ENCODE measurements around the gene ZCWPW2. TPM values are rescaled to one million over a fixed set of nuclear protein-coding genes. Genes with fewer than 3 reads are reported as not detected.

ZCWPW2 gene
- total RNA-seq, 2 experiments from 2014 or later: 0.27 to 0.28 TPM

DNA sequence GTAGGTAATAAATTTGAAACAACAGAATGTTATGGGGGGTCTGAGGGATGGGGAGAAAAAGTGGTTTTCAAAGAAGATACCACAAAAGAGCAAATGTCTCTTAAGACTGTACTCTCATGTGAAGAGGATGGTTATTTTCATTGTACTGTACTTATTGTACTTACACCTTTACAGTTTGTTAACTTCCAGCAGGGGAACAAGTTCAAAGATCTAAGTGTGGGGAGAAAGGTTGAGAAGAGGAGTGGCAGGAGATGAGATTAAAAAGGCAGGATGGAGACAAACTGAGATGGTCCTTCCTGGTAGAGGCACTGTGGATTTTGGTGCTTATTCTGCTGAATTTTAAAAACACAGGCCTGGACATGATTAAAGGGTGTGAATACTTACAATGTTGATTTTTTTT lies 5.4 kb upstream of the ZCWPW2 start:
- H3K9me3 Mint-ChIP-seq: no peaks in the 10 kb centered on the region
- intact Hi-C loops (cut with DNase I, micrococcal nuclease): loop anchor here (5.0 to 10.0 kb wide), 2 partner anchors 978 to 981 kb away; partner anchors contain the start of gene NEK10 (in 1 of the 2)
- no peak overlapping the region for H3K4me3 ChIP-seq (ENCODE audit: low read length)
- peaks cover 61% of the 10 kb centered on the region for H3K4me1 Mint-ChIP-seq (ENCODE audit: low read depth)
- H3K27ac ChIP-seq (ENCODE audit: low read depth in 1 of 2, low read length in 2 of 2): no peak overlapping the region
- peaks cover 25% of the 10 kb centered on the region for H3K36me3 Mint-ChIP-seq (ENCODE audit: low read depth)
- H3K27me3 ChIP-seq (ENCODE audit: control insufficient read depth in 1 of 2, insufficient read depth in 2 of 2, low read length in 2 of 2): no peaks in the 10 kb centered on the region
- DNase-seq (no peak), ATAC-seq (ENCODE audit: poor library complexity) (no peak)
- no peak overlapping the region for H3K4me3 Mint-ChIP-seq
- H3K27ac Mint-ChIP-seq: no peak overlapping the region
- H3K9me3 ChIP-seq (ENCODE audit: control insufficient read depth in 1 of 2, insufficient read depth in 1 of 2, low read length in 2 of 2): no peaks in the 10 kb centered on the region
- ChIA-PET POLR2A (interaction anchor here (0.9 kb wide), 1 partner anchor 8 kb away, joined by 3 read pairs; no protein-coding TSS in a partner anchor), CTCF (interaction anchor here (0.7 kb wide), 1 partner anchor 621 kb away, joined by 3 read pairs; the partner anchor contains the start of gene EOMES)
- TF ChIP-seq CTCF (IDR thresholded peaks at IDR 0.05): no peak
- no peaks in the 10 kb centered on the region for H3K27me3 Mint-ChIP-seq
- peaks cover 9% of the 10 kb centered on the region for H3K4me1 ChIP-seq (ENCODE audit: insufficient read depth, low read length)
- peaks cover 18% of the 10 kb centered on the region for H3K36me3 ChIP-seq (ENCODE audit: insufficient read depth, low read length)

GRCh38 chr3:28345690-28346089 lies 2.8 kb upstream of the ZCWPW2 start:
- no peak overlapping the region for H3K27ac ChIP-seq (ENCODE audit: low read depth in 1 of 2, low read length in 2 of 2)
- no peaks in the 10 kb centered on the region for H3K27me3 Mint-ChIP-seq
- peaks cover 17% of the 10 kb centered on the region for H3K4me1 ChIP-seq (ENCODE audit: insufficient read depth, low read length)
- no peaks in the 10 kb centered on the region for H3K27me3 ChIP-seq (ENCODE audit: control insufficient read depth in 1 of 2, insufficient read depth in 2 of 2, low read length in 2 of 2)
- peaks cover 3% of the 10 kb centered on the region for H3K36me3 ChIP-seq (ENCODE audit: insufficient read depth, low read length)
- intact Hi-C loops (cut with DNase I, micrococcal nuclease): loop anchor here (5.0 to 10.0 kb wide), 2 partner anchors 973 to 981 kb away; partner anchors contain the start of gene NEK10 (in 1 of the 2)
- peaks cover 28% of the 10 kb centered on the region for H3K36me3 Mint-ChIP-seq (ENCODE audit: low read depth)
- ChIA-PET CTCF (no interaction called here), POLR2A (no interaction called here)
- no peak for TF ChIP-seq CTCF (IDR thresholded peaks at IDR 0.05)
- DNase-seq (no peak), ATAC-seq (ENCODE audit: poor library complexity) (no peak)
- peaks cover 2% of the 10 kb centered on the region for H3K9me3 Mint-ChIP-seq
- peak overlapping the region; percentile 100 for H3K4me3 Mint-ChIP-seq
- no peak overlapping the region for H3K4me3 ChIP-seq (ENCODE audit: low read length)
- H3K9me3 ChIP-seq (ENCODE audit: control insufficient read depth in 1 of 2, insufficient read depth in 1 of 2, low read length in 2 of 2): no peaks in the 10 kb centered on the region
- peak overlapping the region; percentile 99 for H3K27ac Mint-ChIP-seq
- peaks cover 78% of the 10 kb centered on the region for H3K4me1 Mint-ChIP-seq (ENCODE audit: low read depth)

DNA sequence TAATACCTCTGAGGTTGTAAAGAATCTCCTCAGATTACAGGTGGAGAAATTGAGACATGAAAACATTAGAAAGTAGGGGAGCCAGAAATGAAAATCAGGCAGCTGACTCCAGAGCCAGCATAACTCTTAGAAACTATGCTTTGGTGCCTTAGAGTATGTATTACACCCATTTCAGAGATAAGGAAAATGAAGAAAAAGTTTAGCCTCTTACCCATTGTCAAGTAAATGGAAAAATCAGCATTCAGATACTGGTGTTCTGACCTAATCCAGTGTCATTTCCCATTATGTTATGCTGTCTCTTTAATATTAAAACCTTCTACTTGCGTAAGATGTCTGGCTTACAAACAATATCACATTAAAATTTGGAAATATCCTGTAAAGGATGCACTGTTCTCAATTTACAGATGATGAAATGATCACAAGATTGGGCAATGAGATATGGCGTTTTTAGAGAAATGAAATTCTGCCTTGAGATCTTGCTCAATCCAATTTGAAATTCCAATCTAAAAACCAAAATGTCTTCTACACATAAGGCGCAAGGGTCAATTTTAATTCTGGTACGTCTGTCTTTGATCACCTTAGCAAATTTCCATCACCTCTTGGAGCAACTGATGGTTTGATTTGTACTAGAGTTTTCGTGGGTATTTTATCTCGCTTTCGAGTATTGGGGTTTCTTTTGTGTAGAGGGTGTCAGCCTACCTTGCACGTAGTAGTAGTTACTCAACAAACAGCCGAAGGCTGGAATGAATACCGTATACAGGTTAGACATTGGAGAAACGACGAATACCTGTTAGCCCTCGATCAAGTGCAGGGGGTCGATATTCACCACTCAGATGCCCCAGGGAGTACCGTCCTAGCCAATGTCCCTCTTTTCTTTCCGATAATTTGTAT lies 902 bp upstream of the ZCWPW2 start:
- intact Hi-C loops (cut with DNase I, micrococcal nuclease): loop anchor here (2.0 to 10.0 kb wide), 4 partner anchors 107 to 983 kb away; partner anchors contain the start of genes SLC4A7 (in 2 of the 2), CMC1 (in 1 of the 2) and NEK10 (in 1 of the 2)
- peaks cover 2% of the 10 kb centered on the region for H3K9me3 Mint-ChIP-seq
- TF ChIP-seq CTCF (IDR thresholded peaks at IDR 0.05): no peak
- H3K36me3 ChIP-seq (ENCODE audit: insufficient read depth, low read length): peaks cover under 1% of the 10 kb centered on the region
- peaks cover 39% of the 10 kb centered on the region for H3K36me3 Mint-ChIP-seq (ENCODE audit: low read depth)
- H3K4me1 Mint-ChIP-seq (ENCODE audit: low read depth): peaks cover 66% of the 10 kb centered on the region
- CTCF ChIA-PET: interaction anchor here (0.9 to 2.1 kb wide), 7 partner anchors 9 to 978 kb away, joined by 3 to 7 read pairs (median 3); partner anchors contain the start of gene NEK10
- H3K27ac ChIP-seq (ENCODE audit: low read depth in 1 of 2, low read length in 2 of 2): peak overlapping the region; percentile 91 to 99
- peak overlapping the region; percentile 100 for H3K4me3 Mint-ChIP-seq
- ATAC-seq (ENCODE audit: poor library complexity) (no peak), DNase-seq (peak in 4 of 14 experiments; percentile 4 to 52 (median 37))
- peak overlapping the region; percentile 96 for H3K4me3 ChIP-seq (ENCODE audit: low read length)
- POLR2A ChIA-PET: interaction anchor here (1.0 to 2.8 kb wide), 11 partner anchors 8 to 866 kb away, joined by 3 to 28 read pairs (median 10); partner anchors contain the start of gene SLC4A7
- H3K27ac Mint-ChIP-seq: peak overlapping the region; percentile 99
- peaks cover 17% of the 10 kb centered on the region for H3K4me1 ChIP-seq (ENCODE audit: insufficient read depth, low read length)
- no peaks in the 10 kb centered on the region for H3K27me3 ChIP-seq (ENCODE audit: control insufficient read depth in 1 of 2, insufficient read depth in 2 of 2, low read length in 2 of 2)
- peaks cover 0 to under 1% of the 10 kb centered on the region in 2 experiments for H3K9me3 ChIP-seq (ENCODE audit: control insufficient read depth in 1 of 2, insufficient read depth in 1 of 2, low read length in 2 of 2)
- H3K27me3 Mint-ChIP-seq: no peaks in the 10 kb centered on the region

Measured in CD4-positive, alpha-beta T cell (primary cell).